ENCODE measurements around the gene ETFB.

Gene ETFB

GRCh38 chr19:51327066-51328001 lies 38.9 kb downstream of the ETFB start:
- DNase-seq, result peak; percentile 40 to 63

GRCh38 chr19:51326216-51327065 lies 39.7 kb downstream of the ETFB start:
- no peak for DNase-seq

- peak in 1 of 2 donors; percentile 31 for DNase-seq
Measured at GRCh38 chr19:51325161-51325976, 40.8 kb downstream of the ETFB start.

DNA sequence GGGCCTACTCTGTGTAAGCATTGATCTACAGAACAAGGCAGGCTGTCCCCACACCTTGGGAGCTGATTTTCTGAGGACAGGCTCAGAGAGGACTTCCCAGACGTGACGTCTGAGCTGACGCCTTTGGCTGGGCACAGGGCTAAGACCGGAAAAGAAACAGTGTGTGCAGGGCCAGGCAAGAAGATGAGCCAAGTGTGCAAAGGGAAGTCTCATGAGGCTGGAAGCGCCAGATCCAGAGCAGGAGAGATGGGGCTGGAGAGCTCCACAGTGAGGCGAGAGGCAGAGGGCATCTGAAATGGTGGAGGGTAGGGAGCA lies 42.1 kb downstream of the ETFB start:
- DNase-seq, result no peak

- DNase-seq, result no peak
Measured at GRCh38 chr19:51323481-51324166, 42.6 kb downstream of the ETFB start.

DNA sequence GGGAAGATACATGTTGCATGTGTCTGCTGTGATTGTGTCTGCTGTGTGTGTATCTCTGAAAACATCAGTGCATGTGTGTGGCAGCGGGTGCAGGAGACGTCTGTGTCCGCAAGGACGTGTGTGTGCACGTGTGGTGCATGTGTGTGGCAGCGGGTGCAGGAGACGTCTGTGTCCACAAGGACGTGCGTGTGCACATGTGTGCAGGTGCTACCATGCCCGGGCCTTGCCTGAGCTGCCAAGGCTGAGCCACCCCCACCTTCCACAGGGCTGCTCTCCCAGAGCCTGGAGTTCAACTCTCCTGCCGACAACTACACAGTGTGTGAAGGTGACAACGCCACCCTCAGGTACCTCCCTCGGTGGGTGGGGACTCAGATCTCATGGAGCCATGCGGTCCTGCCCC lies 44.4 kb downstream of the ETFB start:
- no peak for DNase-seq

- no peak for DNase-seq
Measured at GRCh38 chr19:51320280-51320657, 45.9 kb downstream of the ETFB start.

DNA sequence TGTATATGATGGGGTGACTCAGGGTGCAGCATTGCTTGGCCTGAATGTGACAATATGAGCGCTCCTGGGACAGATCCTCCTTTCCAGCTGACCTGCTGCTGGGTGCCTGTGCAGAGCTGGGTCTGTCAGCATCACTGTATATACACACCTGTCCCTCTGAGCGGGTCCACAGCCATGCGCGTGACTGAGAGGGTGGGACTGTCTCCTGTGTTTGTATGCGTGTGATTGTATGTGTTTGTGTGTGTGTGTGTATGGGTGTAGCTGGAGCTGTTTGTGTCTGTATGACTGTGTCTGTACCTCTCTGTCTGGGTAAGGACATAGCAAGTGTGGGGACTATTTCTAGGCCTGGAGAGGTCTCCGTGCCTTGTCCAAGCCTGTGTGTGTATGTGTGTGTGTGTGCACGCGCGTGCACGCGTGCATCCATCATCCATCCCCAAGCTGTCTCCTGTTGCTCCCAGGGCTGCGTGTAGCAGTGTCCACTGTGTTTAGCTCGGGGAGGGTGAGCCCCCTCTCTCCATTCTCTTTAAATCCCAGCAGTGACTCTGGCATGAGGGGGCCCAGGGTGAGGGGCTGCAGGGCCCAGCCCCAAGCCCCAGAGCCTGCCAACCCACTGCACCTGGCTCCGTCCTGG lies 46.4 kb downstream of the ETFB start:
- DNase-seq, result no peak

GRCh38 chr19:51318687-51319648 lies 47.2 kb downstream of the ETFB start:
- no peak for DNase-seq

DNA sequence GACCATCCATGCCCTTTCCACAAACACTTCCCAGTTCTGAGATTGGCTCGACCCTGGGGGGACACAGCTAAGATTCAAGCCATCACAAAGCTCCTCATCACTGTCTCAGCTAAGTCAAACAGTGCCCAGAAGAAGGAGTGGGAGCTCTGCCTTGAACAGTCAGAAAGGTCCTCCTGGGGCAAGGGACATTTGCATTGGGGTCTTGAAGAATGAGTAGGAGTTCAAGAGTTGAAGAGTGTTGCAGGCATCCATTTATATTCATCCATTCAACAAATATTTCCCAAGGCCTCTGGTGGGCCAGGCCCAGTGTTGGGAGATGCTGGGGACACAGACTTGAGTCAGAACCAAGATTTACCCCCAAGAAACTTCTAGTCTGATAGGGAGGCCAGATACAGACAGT lies 48.2 kb downstream of the ETFB start:
- no peak for DNase-seq

DNA sequence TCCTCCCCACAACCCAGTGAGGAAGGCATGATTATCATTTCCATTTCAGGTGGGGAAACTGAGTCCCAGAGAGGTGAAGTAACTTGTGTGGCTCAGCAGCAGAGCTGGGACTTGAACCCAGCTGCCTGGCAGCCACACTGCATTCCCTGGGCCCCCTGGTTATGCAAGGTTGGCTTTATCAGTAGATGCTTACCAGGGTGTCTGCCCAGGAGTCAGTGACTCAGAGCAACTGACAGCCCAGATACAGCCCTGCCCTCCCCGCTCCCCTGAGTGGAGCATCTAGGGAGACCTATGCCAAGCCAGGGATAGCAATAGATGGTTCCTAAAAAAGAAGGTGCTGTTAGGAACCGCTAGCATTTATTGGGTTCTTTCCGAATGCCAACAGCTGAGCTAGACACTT lies 48.8 kb downstream of the ETFB start:
- DNase-seq, result no peak

DNA sequence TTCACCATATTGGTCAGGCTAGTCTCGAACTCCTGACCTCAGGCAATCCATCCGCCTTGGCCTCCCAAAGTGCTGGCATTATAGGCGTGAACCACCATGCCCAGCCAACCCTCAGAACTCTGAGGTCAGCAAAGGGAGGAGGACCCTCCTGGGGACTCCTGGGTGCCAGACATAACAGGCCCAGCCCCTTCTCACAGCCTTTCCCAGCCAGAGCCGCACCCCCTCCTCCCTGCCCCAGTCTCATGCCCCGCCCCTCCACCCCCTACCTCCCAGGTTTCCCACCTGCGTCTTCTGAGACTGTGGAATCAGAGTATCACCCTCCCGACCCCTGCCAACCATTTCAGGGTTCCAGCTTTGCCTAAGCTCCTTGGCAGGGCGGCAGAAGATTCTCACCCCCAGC lies 49.5 kb downstream of the ETFB start:
- no peak for DNase-seq

- no peak for DNase-seq
Measured at GRCh38 chr19:51311351-51312257, 54.6 kb downstream of the ETFB start, which contains the start of gene IGLON5. Gene IGLON5, plus strand, starts transcription at chr19:51311644. Its CDS starts 204 bp downstream, at chr19:51311848.

DNA sequence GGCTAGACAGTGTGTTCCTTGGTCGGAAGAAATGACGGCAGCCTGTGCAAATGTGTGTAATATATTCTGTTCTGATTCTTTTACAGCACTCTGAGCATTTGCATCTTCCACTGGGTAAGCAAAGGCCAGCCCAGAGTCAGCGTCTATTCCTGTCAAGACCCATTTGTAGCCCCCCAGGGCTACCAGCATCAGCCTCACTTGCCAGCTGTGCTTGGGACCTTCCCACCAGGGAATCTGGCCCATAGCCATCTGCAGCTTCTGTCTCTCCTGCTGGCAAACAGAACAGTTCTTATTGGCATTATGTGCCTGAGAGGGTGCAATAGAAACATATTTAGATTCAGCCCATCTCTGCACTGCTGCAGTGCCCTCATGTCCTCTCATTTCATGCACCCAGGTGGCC lies 60.7 kb downstream of the ETFB start:
- no peak for DNase-seq

DNA sequence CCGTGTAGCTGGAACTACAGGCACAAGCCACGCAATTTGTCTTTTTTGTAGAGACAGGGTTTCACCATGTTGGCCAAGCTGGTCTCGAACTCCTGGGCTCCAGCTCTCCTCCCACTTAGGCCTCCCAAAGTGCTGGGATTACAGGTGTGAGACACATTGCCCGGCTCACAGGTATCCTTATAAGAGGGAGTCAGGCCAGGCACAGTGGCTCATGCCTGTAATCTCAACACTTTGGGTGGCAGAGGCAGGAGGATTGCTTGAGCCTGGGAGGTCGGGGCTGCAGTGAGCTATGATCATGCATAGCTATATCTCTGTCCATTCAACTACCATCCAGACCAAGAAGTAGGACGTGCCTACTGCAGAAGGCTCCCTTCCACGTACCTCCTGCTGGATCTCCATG lies 64.9 kb downstream of the ETFB start:
- no peak for DNase-seq

- no peak for DNase-seq
Measured at GRCh38 chr19:51297406-51297805, 68.8 kb downstream of the ETFB start.

DNA sequence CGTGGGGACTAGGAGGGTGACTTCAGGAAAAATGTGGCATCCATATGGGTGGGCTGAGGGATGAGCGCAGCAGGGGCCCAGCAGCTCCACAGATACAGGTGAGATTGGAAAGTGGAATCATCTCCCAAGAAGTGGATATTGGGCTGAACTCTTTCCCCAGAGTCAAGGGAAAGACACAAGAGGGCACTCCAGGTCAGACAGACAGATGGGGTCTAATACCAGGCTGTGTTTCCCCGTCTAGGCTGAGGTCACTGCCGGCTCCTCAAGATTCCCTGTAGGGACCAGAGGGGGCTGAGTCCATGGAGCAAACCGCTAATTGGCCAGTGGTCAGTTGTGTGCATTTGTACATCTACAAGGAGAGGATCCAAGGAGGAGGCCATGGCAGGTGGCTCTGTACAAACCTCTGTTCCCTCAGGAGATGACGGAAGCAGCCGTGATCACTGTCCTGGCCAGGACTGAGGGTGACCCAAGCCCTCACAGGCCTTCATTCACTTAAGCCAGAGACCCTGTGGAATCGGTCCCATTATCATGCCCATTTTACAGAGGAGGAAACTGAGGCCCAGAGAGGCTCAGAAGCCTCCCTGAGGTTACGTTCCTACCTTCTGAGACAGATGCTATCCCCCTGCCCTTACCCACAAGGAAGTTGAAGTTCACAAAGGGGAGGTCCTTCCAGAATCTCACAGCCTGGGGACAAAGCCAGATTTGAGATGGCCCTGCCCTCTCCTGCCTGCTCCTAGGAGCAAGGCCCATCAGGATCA lies 69.7 kb downstream of the ETFB start:
- no peak for DNase-seq

DNA sequence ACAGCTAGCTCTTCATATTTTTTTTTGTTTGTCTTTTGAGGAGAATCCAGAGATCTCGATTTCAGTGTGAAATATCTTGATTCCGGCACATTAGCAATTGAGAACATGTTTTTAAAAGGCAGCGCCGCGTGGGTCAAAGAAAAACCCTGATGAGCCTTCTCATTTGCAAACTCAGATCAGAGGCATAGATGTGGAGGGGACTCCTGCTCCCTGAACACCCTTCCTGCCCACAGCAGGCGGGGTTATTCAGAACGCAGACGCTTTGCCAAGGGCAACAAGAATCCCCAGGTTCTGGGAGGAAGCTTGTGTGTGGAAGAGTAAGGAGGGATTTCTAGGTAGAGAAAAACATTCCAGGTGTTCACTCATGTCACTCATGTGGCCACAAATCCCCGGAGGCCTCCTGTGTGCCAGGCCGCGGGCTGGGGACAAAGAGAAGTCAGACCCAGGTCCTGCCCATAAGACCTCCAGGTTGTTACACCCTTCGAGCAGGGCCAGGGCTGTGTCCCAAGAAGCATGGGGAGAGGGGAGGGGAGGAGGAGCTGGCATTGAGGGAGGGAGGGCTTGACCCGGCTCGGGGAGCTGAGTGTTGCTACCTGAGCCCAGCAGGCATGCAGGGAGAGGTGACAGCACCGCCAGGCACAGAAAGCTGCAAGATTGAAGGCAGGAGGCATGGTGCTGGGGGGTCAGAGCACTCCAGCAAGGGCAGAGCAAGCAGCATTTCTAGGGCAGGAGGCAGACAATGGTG lies 70.6 kb downstream of the ETFB start:
- DNase-seq, result no peak

All from CD4-positive, alpha-beta T cell treated with Interleukin-4 for 1 hour (primary cell).